HG03175 (cell line): ENCODE data around the gene NDUFB4.

Experiments used
- ATAC-seq: cut with Tn5 transposase; IDR thresholded peaks from one replicate; pipeline ENCODE4 v1.9.1; 2021; ENCODE audit warnings: mild to moderate bottlenecking, moderate library complexity; ENCODE audit not compliant: unreplicated experiment

The NDUFB4 gene

DNA sequence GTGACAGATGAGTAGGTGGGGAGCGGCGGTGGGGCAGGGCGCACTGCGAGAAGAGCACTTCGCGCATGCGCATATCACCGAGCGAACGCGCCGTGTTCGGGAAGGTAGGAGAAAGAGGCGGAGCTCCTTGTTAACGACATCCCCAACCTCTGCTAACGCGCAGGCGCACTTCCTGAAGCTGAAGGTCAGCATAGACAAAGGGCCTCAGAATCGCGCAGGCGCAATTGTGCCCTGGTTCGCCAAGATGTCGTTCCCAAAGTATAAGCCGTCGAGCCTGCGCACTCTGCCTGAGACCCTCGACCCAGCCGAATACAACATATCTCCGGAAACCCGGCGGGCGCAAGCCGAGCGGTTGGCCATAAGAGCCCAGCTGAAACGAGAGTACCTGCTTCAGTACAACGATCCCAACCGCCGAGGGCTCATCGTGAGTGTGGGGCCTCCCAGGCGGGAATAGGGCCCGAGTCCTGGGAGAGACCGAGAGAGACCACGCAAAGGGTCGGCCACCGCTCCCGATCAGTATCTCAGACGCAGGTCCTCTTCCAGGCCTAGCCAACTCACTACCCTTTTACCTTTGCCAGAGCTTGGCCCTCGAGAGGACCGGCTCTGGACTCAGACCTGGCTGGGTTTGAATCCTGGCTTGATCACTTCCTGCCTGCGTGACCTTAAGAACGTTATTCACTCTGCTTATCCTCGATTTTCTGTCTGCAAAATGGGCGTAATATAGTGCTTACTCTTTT is at the start of gene NDUFB4:
NDUFB4 (plus strand) TSS at position 221 of the 737 bp plus-strand sequence; CDS start at position 245, 24 bp downstream.
- ATAC-seq: peak; percentile 92

DNA sequence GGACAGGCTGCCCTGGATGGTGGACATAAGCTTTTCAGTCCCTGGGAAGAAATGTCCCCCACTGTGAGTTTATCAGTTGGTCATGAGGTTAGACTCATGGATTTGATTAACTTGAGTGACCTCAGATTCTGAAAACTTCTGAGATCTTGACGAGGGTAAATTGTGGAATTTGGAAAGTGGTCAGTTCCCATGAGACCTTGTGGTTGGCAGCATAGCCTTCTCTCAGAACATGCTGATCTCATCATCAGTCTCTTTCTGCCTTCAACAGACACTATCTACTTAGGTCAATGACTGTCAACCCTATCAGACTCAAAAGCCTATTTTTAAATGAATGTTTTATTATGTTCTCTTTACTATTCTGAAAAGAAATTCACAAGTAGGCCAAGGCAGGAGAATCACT is 45.6 kb upstream of the NDUFB4 start:
- no peak for ATAC-seq

DNA sequence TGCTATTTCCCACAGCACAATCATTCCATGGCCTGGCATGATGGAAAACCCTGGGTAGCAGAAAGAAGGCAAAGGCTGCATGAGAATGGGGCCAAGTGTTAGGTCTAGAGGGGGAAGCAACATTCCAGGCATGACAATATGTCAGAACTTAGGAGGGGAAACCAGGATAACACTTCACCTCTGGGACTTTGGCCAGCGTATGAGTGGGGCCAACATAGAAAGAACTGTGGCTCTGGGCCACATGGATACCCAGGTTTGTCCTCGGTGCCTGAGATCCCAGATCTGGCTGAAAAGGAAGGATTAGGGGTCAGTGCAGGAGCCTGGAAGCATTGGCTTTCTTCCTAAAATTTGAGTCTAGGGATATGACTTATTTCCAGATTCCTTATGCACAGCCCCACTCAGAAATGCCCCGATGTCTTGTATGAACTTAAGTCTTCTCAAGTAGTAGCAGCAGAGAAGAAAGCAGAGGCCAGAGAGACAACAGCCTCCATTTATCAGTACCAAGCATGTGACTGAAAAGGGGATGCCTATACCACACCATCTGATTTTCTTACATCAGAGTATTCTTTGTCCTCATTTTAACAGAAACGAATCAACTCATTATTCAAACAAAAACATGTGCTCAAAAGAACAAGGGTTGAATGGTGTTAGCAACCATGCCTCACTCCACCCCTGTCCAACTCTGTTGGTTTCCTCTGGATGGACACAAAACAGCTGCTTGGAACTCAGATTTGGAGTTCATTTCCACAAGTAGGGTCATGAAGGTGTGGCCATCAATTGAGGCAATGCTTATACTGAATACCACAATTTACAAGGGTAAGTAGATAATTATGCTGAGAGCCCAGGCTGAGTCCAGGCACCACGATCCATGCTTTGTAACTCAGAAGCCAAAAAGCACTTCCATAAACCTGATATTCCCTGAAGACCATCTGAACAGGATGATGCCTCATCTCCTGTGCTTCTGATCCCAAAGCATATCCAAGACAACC is 43.7 kb upstream of the NDUFB4 start:
- ATAC-seq: no peak

DNA sequence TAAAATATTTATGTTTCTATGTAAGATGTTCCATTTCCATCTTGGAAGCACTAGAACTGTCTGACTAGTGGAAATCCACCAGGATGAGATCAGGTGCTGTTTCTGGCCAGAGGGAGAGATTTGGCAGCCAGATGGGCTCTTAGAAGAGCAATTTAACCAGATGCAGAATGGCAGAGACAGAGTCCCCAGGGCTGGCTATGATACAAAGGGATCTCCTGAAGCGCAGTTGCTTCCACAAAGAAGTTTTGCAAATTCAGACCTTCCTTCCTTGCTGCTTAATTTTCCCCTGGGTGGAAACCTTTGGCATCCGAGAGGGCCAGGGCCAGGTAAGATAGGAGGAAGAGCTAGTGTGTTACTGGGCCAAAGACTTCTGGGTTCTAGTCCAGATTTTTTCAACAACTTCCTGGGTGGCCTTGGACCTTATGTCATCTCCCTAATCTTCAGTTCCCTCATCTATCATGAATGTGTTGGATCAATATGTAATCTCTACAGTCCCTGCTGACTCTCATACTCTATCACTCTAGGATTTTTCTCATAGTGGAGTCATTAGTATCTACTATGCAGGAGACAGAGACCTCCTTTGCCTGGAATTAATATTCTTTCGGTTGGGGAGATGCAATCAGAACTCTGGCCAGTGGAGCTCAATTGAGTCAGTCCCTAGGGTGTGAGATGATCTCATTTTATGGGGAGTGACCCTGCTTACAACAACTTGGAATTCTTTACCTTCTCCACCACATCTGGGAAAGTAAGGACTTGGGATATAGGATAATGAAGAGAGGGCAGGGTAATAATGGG is 41.1 kb upstream of the NDUFB4 start:
- no peak for ATAC-seq

DNA sequence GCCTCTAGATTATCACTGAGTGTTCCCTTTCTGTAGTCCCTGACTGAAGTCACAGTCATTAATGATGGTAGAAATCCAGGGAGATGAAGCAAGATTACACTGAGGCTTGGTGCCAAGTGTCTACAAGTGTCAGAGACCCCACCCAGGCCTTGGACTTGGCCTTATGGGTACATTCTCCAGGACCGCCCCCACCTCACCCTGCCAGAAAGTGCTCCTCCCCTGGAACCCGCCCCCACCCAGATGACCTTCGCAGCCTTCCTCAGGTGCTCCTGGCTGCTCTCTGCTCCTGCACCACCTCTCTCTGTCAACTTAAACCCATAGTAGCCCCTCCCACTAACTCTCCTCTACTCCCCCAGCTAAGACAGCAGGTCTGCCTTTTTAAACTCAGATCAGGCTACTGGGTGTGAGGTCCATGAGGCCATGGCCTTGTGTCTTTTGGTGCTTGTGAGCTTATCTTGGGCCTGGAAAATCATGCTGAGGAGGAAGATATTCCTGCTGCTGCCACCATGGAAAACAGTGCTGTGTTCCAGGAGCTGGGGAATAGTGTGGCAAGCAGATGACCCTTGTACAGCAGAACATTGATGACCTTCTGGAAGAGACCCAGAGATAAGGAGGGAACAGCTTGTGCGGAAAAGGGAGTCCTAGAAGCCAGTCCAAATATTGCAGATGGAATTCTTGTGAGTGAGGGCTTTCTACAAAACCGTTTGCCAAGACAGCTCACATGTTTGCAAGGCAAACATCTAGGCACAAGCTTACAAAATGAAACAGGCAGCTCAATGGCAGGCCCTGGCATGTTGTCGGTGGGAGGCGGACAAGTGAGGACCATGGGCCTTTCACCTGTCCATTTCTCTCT is 40.3 kb upstream of the NDUFB4 start:
- no peak for ATAC-seq

DNA sequence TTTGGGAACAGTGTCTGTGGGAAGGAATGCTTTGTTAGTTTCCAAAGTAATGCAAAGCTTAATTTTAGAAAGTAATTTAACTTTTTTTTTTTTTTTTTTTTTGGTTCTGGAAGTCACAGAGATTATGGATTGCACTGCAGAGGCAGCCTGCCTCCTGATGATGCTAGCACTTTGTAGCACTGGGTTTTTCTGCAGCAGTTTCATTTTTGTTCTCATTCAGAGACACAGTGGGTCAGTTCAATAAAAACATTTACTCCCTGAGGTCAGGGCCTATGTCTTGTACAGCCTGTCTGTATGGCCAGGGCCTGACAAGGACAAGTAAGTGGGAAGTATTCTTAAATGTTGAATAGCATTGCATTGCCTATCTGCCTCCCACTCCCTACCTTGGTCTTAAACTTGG is 39.0 kb upstream of the NDUFB4 start:
- no peak for ATAC-seq

DNA sequence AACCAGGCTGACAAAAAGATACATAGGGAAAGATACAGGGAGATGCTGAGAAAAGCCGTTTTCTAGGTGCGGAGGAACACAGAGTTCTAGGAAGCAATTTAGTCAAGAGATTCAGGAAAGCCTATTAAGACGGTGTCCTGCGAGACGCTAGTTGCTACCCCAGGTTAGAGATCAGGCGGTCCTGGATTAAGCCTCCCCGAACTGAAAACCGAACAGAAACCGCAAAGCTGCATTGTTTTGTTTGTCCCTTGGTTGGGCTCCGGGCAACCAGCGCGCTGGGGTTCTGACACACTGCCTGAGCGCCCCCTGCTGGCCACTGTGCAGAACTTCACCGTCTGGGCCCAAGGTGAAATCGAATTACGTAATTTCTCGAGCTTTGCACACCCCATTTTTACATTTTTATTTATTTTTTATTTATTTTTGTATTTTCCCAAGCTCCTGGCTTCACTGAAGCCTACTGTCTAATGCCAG is 37.3 kb upstream of the NDUFB4 start:
- ATAC-seq: peak; percentile 95

DNA sequence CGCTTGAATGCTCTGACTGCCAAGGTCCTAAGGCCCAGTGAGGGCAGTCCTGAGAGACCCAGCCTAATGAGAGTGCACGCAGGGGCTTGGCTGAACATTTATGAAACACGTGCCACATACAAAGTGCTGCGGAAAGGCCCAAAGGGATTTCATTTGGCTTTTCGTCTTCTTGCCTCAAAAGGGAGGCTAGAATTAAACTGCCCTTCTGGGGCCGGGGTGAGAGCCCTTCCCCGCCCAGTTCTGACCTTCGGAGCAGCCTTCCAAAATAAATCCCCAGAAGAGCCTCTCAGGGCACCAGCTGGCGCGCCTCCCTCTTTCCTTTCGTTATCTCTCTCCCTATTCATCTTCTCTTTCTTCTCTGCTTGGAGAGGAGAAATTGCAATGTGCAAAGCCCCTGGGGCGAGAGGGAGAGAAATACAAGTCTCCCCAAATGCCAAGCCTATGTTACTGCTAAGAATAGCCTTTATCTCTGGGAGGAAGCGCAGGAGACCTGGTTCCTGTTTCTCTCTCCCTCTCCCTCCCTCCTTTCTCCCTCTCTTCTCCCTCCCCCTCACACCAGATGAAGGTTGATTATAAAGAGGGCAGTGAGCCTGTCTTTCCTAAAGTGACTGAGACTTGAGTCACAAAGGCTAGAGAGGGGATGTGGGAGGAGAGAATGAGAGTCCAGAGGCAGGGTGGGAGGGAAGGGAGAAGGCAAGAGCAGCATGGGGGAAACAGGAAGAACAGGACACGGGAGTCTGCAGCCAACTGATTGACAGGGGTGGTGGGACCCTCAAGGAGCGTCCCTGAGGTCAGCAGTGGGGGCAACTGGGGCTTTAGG is 36.7 kb upstream of the NDUFB4 start:
- ATAC-seq: peak; percentile 35

DNA sequence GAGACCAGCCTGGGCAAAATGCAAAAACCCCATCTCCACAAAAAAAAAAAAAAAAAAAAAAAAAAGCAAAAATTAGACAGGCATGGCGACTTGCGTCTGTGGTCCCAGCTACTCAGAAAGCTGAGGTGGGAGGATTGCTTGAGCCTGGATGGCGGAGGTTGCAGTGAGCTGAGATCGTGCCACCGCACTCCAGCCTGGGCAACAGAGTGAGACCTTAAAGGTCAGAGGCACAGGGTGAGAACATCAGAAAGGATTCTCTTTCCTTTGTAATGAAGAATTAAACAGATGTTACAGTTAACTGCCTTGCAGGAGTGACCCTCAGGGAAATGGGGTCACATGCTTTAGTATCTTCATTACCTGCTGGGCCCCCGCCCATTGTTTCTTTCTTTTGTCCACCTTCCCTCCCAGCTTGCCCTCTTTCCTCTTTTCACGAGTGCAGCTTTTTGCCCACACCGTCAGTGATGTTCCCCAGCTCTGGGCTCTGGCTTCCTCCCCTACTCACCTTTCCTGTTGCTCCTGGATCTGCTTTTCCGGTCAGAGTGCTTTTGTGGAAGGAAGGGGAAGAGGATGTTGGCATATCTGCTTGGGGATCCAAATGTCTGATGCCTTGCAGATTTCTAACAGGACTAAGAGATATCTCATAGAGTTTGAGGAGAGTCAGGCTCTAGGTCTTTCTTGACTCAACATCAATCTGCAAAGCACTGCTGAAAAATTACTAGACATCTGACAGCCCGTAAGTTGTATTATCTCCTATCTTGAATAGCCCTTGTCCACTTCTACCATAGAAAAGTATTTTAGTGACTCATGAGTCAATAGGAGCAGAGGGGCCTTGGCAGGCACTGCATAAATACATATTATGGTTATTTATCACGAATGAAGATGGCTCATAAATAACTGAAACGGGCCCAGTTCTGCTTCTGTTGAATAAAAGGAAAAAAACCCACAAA is 35.6 kb upstream of the NDUFB4 start:
- ATAC-seq: no peak

DNA sequence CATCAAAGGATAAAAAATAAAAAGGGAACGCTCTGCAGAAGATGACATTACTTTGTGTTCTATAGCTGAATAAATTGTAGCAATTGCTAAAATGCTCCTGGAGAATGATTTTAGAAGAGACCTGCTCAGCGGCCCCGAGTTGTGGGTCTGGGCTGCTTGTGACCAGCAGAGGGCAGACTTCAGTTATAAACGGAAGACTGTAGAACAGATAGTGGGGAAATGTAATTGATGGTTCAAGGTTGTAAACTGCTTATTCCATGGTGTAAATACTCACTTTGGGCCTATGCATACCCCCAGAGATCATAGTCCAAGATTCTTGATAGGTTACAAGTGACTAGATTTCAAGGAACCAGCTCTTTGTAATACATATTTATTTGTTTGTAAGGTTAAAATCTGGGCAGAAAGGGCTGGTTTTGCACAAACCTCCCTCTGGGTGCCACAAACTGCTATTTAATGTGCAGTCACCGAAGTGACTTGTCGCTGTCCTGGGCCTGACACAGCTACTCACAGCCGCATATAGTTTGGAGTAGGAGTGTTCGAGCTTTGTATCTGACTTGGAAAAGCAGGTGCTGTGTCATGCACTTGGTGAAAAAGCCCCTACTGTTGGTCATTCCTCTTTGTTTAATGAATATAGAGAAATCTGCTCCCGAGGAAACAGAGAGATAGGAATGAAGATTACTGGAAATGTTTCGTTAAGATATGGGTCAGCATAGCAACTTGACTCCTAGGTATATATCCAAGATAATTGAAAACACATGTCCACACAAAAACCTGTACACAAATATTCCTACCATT is 34.7 kb upstream of the NDUFB4 start:
- ATAC-seq: peak; percentile 36

DNA sequence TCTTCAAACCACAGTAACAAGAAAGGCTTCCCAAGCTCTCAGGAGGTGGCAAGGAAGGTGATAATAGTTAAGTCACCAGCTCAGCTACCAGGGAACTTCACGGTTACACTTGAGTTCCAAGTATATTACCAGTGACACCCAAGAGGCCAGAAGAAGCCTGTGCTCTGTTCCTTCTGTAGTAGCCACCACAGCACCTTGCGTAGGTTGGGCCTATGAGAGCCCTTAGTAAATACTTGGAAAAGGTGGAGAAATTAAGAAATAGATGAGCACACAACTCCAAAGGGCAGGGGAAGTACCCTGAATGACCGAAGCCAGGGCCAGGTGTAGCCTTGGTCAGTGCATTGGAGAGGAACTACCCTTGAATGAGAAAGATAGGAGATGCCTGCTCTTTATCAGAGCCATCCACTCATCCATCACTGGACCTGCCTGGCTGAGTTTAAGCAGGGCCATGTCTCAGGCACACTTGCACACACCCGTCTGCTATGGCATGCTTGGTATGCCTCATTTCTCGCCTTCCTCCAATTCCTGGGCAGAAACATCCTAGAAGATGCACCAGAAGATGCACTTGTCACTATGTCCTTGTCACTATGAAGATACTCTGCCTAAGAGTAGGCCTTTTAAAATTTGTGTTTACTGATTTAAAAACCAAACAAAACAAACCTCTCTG is 32.6 kb upstream of the NDUFB4 start:
- no peak for ATAC-seq

DNA sequence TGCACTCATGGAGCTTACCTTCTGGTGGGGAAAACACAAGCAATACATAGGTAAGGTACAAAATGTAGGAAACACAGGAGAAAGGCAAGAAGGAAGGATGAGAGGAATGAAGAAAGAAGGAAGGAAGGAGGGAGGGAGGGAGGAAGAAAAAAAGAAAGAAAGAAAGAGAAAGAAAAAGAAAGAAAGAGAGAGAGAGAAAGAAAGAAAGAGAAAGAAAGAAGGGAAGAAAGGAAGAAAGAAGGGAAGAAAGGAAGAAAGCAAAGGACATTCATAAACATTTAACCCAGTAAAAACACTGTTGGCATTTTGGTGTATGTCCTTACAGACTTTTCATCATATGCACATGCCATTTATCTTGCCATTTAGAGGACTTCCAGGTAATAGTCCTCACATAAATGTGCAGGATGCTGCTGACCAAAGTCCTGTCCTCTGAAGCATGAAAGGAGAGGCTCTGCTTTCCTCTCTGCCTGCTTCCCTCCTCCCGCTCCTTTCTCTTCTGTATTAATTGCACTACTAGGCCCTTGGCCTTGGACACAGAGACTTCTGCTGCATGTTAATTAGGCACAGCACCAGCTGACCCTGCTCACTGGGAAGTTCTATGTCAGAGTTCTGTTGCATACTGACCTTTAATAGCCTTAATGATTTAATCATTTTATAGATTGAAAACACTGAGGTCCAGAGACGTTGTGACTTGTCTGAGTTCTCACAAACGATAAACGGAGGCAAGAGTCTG is 29.7 kb upstream of the NDUFB4 start:
- ATAC-seq: no peak

DNA sequence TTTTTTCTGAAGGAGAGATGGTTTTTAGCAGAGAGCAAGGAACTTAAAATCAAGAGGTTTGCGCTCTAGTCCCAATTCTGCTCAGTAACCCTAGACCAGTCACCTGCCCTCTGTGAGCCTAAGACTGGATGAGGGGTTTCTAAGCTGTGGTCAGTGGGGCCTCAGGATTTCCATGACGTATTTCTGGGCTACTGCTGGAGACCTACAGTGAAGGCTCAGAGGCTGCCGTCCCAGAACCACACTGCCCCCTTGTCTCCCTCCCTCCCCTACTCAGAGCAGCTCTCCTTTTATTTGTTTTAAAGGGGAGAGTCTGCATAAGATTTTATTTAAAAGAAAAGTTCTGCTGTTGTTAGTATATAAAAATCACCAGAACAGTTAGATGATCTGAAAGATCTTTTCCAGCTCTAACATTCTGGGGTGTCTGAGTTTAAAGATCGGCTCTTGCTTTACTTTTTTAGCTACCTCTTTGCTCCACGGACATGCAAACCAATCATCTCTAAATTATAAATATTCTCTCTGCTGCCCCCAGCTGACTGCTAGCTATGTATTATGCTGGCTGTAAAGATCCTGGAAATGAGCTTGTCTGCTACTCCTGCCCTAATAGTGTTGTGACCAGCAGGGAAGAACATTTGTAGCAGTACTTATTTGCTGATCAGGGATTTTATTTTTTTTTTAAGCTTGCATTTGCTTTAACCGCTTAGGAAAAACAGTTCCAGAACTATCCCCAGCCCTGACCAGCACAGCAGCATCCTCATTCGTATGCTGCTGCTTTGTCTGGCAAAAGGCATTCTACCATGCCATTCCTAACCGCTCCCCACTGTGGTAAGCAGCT is 28.6 kb upstream of the NDUFB4 start:
- ATAC-seq: no peak

DNA sequence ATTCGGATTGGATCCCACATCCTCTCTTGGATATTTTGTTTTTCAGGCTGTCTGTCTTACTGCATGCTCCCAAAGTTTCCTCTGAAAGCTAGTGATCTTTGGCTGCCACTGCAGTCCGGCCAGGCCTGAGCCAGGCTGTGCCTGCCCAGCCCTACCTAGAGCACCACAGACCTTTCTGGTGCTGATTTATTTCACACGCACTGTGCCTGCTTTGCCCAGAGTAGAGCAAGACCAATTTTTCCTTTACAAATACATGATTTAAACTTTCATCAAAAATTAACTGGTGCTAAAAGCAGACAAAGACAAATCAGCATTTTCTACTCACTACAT is 28.0 kb upstream of the NDUFB4 start:
- ATAC-seq: no peak

DNA sequence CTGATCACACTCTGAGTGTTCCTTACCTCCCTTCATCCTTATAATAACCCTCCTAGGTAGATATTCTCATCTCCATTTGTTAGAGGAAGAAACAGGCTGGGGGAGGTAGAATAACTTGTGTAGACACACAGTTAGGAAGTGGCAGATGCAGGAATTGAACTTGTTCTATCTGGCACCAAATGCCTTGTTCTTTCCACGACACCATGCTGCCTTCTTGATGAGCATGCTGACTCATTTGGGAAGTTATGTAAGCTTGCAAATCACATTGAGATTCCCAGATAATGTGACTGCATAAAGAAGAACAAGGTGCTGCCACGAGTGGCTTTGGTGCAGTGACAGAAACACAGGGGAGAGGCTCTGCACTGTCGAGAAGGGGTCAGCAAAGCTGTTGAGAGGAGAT is 27.5 kb upstream of the NDUFB4 start:
- no peak for ATAC-seq
